Tongue (tissue), 2 donors: ENCODE measurements around the gene DHRS13. TPM values are rescaled to one million over a fixed set of nuclear protein-coding genes. Genes with fewer than 3 reads are reported as not detected.
"Not testable (repeated sequence)": the region's sequence is repeated elsewhere in the genome, so short reads cannot be mapped to it uniquely, and the experiment has no call there.

Experiments
- DNase-seq: peaks from one replicate; pipeline ENCODE4 v3.0.0-alpha.2; 2015
- total RNA-seq: library from RNA; depleted of rRNA; stranded (reverse); fragments of >200 nt; gene quantifications from one replicate; pipeline ENCODE4 v1.2.3, GENCODE V29; 2014

DHRS13 gene
- total RNA-seq, 1 donor from 2014 or later = 18.2 TPM

GRCh38 chr17:28901866-28902818, 737 bp downstream of the DHRS13 start:
- peak; percentile 54 for DNase-seq

- DNase-seq = no peak
These were observed 1.7 kb downstream of the DHRS13 start for GRCh38 chr17:28900986-28901726.

- DNase-seq = no peak
These were observed 3.6 kb downstream of the DHRS13 start for GRCh38 chr17:28899212-28899815.

DNA sequence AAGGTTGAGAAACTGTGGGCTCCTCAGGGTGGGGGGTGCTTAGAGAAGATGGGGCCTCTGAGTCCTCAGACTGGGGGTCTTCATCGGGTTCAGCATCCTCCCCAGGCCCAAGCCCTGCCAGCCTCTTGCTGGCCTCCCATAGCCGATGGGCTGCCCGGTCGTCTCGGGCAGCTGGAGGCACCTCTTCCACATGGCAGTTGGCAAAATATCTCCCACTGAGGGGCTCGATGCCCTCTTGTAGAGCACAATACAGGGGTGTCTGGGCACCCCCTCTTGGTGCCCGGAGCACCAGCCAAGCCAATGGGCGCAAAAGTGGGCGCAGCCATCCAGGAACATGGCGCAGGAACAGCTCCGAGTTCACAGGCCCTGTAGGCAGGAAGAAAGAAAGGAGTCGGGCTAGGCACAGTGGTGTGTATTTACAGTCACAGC, 4.3 kb downstream of the DHRS13 start:
- no peak for DNase-seq

- DNase-seq = no peak
These were observed 4.9 kb downstream of the DHRS13 start for GRCh38 chr17:28897769-28898526.

DNA sequence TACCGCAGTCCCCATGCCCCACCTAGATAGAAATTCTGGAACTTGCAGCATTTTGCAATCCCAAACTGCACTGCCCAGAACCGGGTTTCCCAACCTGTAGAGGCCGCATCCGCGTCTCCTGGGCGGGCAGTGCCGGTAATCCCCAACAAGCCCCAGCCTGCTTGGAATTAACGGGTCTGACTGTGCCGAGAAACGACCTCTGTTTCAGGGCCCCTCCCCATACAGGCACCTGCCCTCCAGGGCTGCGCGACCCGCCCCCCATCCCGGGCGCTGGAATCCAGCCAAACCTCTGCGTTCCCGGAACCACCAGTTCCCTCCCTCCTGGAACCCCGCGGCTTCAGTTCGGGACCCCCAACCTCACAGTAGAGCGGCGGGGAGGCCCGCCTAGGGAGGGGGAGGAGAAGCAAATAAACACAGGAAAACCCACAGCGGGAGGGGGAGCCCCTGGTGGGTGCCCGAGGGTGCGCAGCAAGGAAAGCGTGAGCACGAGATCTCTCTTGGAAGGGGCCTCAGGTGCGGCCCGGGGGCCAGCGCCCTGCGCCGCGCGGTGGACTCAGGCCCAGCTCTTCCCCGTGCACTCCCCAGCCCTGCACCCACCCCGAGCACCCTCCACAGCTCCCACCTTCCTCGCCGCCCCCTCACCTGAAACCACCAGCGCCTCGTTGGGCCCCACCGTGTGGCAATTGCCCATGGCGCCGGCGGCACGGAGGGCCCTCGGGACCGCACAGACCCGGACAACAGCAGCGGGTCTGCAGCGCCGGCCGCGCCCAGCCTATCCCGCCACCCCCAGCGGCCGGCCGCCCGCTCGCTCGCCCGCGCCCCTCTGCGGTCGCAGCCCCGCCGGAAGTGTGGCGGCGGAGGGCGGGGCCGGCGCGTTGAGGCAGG, 5.8 kb downstream of the DHRS13 start, which contains the start of gene FLOT2:
FLOT2 (minus strand) TSS at position 850 of the 885 bp plus-strand sequence; CDS start at position 691, 159 bp downstream.
- DNase-seq = peak; percentile 76

GRCh38 chr17:28896491-28896883, 6.4 kb downstream of the DHRS13 start:
- DNase-seq = peak; percentile 3

GRCh38 chr17:28895794-28896447, 7.0 kb downstream of the DHRS13 start:
- DNase-seq = no peak

DNA sequence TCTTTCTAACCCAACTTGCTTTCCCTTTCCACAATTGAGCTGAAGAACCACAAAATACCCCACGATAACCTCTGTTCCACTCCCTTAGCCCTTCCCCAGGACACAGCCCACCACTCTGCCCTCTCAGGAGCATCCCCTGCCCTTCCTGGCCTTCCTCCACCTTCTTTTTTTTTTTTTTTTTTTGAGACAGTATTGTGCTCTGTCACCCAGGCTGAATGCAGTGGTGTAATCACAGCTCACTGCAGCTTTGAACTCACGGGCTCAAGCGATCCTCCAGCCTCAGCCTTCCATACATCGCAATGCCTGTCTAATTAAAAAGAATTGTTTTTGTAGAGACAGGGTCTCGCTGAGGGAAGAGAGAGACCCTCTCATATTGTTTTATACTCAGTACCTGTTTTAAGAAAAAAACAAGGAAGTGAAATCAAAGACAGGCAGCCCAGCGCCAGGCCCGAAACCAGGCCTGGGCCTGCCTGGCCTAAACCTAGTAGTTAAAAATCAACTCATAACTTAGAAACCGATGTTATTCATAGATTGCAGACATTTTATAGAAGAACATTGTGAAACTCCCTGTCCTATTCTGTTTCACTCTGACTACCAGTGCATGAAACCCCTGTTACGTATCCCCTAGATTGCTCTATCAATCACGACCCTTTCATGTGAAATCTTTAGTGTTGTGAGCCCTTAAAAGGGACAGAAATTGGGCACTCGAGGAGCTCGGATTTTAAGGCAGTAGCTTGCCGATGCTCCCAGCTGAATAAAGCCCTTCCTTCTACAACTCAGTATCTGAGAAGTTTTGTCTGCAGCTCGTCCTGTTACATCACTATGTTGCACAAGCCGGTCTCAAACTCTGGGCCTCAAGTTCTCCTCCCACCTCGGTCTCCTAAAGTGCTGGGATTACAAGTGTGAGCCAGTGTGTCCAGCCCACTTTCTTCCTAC, 9.4 kb downstream of the DHRS13 start:
- DNase-seq = not testable (repeated sequence)

GRCh38 chr17:28892024-28892423, 10.9 kb downstream of the DHRS13 start:
- DNase-seq = no peak

GRCh38 chr17:28891201-28891600, 11.7 kb downstream of the DHRS13 start:
- DNase-seq = no peak

DNA sequence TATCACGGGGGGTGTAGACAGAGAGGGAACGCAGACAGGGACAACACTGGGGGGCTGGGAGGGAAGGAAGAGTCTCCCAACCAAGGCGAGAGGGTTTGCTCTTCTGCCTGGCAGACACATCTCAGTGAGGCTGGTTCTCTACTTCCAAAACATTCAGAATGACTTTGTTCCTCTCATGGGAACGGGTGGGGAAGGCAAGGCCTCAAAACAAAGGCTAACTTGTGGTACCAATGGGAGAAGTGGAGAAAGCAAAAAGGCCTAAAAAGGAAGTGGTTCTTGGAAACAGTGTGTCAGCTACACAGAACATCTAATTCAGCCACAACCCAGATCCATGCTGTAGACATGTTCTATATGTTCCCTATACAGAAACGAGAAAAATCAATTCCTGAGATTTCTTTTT, 12.9 kb downstream of the DHRS13 start:
- DNase-seq = no peak

DNA sequence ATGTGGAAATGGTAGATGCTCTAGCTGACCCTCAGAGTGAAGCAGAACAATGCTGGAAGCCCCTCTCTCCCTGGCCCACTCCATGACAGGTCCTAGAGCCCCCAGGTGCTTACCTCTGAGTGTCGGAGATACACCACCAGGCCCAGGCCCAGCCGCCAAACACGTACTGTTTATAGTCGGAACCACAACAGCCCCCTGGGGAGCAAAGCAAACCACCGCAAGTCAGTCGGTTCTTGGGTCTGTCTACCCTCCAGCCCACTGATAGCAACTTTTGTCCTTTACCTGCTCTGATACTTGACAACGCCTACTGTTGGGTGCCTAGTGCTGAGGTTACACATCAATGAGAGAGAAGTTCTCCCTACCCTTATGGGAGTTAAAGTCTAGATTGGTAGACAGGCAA, 14.0 kb downstream of the DHRS13 start:
- DNase-seq = no peak

DNA sequence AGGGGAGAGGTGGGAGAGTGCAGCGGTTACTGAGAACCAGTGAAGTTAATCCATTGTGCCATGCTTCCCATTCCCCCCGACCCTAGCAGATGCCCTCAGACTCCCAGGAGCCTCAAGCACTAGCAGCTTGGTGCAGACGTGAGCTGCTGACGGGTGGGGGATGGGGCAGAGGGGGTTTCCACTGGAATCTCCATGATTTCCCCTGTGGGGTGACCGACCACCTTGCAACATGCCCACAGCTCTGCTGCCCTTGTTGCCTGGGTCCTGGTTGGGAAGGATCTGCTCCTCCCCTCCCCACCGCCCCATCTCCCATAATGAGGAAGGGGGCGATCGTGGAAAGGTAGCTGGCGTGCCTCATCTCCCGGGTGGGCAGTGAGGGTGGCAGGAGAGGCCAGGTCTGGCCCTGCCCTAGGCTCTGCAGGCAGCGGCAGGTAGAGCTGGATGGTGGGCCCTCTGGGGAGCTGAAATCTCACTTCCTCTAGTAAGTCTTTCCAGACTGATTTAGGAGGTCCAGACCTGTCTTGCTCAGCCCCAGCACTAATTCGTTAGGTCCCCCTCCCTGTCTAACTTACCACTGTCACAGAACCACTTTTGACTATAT, 14.9 kb downstream of the DHRS13 start:
- no peak for DNase-seq

GRCh38 chr17:28885951-28886350, 16.9 kb downstream of the DHRS13 start:
- no peak for DNase-seq

GRCh38 chr17:28885363-28885762, 17.5 kb downstream of the DHRS13 start:
- no peak for DNase-seq

DNA sequence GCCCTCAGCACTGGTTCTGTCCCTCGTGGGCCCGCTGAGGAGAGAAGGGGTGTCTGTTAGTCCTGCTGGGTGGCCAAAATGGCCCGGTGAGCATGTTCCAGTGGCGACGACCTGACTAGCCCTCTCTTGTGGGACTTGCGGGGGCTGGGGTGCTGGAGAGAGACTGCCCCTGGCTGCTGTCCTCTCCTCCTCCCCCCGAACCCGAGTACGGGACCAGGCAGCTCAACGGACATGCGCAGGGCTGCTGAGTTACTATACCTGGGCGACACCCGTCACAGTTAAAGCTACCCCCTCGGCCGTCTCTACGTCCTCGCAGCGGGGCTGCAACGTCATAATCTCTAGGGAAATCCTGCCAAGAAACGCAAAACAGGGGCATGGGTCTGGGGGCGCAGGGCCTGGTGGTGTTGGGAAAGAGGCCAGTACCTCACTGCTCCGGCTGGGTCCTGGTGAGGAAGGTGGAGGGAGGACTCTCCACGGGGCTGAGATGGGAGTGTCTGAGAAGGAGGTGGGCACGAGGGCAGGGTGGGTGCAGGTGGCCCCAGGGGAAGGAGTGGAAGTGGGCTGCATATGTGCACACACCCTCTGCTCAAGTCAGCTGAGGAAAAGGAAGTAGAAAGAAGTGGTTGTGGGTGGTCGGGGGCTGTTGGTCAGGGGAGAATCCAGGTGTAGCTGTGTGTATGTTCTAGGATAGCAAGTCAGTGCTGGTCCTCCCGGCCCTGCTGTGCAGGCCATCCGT, 18.7 kb downstream of the DHRS13 start:
- no peak for DNase-seq
